Breast epithelium (tissue), 3 donors: ENCODE measurements around the gene CACNA1A.

Experiments
- POLR2A ChIP-seq: fragments of 450-650 bp; IDR thresholded peaks from one replicate; pipeline ENCODE4 v1.6.1; 2016; ENCODE audit warnings: antibody characterized with exemption, mild to moderate bottlenecking, moderate library complexity
- POLR2AphosphoS5 ChIP-seq, 3 donors: sonication (generic); formaldehyde crosslinking; IDR thresholded peaks; one replicate each; pipeline ENCODE4 v1.6.1; 2017; ENCODE audit warnings: antibody characterized with exemption in 3 of 3
- TF ChIP-seq, protein P1 (sequence below), 3 donors: fragments of 450-650 bp; IDR thresholded peaks; one replicate each; pipeline ENCODE4 v1.5.1; 2016 to 2017; ENCODE audit warnings: antibody characterized with exemption in 3 of 3, mild to moderate bottlenecking in 3 of 3, moderate library complexity in 3 of 3

DNA sequence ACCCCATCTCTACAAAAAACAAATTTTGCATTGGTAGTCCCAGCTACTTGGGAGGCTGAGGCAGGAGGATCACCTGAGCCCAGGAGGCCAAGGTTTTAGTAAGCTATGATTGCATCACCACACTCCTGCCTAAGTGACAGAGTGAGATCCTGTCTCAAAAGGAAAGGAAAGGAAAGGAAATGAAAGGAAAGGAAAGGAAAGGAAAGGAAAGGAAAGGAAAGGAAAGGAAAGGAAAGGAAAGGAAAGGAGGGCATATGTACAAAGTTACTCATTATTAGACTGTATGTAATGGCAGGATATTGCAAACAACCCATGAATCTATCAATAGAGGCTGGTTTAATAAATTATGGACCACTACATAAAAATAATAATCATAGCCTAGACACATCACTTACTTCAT is 40.8 kb upstream of the CACNA1A start:
- TF ChIP-seq POLR2A: no peak
- TF ChIP-seq, protein P1, sequence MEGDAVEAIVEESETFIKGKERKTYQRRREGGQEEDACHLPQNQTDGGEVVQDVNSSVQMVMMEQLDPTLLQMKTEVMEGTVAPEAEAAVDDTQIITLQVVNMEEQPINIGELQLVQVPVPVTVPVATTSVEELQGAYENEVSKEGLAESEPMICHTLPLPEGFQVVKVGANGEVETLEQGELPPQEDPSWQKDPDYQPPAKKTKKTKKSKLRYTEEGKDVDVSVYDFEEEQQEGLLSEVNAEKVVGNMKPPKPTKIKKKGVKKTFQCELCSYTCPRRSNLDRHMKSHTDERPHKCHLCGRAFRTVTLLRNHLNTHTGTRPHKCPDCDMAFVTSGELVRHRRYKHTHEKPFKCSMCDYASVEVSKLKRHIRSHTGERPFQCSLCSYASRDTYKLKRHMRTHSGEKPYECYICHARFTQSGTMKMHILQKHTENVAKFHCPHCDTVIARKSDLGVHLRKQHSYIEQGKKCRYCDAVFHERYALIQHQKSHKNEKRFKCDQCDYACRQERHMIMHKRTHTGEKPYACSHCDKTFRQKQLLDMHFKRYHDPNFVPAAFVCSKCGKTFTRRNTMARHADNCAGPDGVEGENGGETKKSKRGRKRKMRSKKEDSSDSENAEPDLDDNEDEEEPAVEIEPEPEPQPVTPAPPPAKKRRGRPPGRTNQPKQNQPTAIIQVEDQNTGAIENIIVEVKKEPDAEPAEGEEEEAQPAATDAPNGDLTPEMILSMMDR (IDR thresholded peaks at IDR 0.05): no peak
- no peak for TF ChIP-seq POLR2AphosphoS5 (IDR thresholded peaks at IDR 0.05)
